Activated CD4-positive, alpha-beta T cell treated with anti-CD3 and anti-CD28 coated beads, Interleukin-2, amount 10 ng/mL, durations not matched to agents 7 days and 5 days (primary cell): ENCODE measurements around the gene BRIP1. TPM values are rescaled to one million over a fixed set of nuclear protein-coding genes. Genes with fewer than 3 reads are reported as not detected.
"Not testable (repeated sequence)": the region's sequence is repeated elsewhere in the genome, so short reads cannot be mapped to it uniquely, and the experiment has no call there.

Experiments
- CTCF ChIA-PET: fragments of 350-600 bp; sonication (Branson Sonifier 250); formaldehyde crosslinking; loops from one replicate; lab custom pipeline; 2021; ENCODE audit warnings: antibody characterized with exemption; lab: Charles Lee
- POLR2A ChIA-PET: fragments of 350-600 bp; sonication (Branson Sonifier 250); formaldehyde crosslinking; loops from one replicate; lab custom pipeline; 2021; ENCODE audit warnings: antibody characterized with exemption; lab: Charles Lee
- DNase-seq: peaks from one replicate; pipeline ENCODE4 v3.0.0-alpha.2; 2020
- H3K27ac Mint-ChIP-seq: one replicate; pipeline ENCODE4 v1.8.0; 2021; ENCODE audit warnings: mild to moderate bottlenecking, moderate library complexity, mixed read lengths
- H3K27me3 Mint-ChIP-seq: one replicate; pipeline ENCODE4 v1.8.0; 2021; ENCODE audit warnings: mixed read lengths
- H3K36me3 Mint-ChIP-seq: one replicate; pipeline ENCODE4 v1.8.0; 2021; ENCODE audit warnings: low read depth, mixed read lengths
- H3K4me1 Mint-ChIP-seq: one replicate; pipeline ENCODE4 v1.8.0; 2021; ENCODE audit warnings: mixed read lengths
- H3K4me3 Mint-ChIP-seq: one replicate; pipeline ENCODE4 v1.8.0; 2021; ENCODE audit warnings: mild to moderate bottlenecking, moderate library complexity, mixed read lengths
- H3K9me3 Mint-ChIP-seq: one replicate; pipeline ENCODE4 v1.8.0; 2021; ENCODE audit warnings: mixed read lengths
- total RNA-seq, 2 experiments: library from RNA; stranded (reverse); gene quantifications; one replicate each; pipeline ENCODE4 v1.2.3, GENCODE V29; 2021

BRIP1 gene
- total RNA-seq, 2 experiments from 2014 or later: 24.3 to 28.7 TPM

DNA sequence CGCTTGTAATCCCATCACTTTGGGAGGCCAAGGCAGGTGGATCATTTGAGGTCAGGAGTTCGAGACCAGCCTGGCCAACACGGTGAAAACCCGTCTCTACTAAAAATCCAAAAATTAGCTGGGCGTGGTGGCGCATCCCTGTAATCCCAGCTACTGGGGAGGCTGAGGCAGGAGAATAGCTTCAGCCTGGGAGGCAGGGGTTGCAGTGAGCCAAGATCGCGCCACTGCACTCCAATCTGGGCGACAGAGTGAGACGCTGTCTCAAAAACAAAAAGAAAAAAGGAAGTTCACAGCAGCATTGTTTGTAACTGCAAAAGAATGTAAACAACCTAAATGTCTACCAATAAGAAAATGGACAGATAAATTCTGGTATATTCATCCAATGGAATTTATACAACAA is 2.9 kb downstream of the BRIP1 start:
- Mint-ChIP-seq H3K36me3 (peaks cover 25% of the 10 kb centered on the region), H3K4me1 (peaks cover 48% of the 10 kb centered on the region)
- CTCF ChIA-PET: interaction anchor here (0.7 kb wide), 1 partner anchor 602 kb away, joined by 3 read pairs; no protein-coding TSS in a partner anchor
- H3K9me3 Mint-ChIP-seq, POLR2A ChIA-PET, H3K27ac Mint-ChIP-seq, DNase-seq, H3K4me3 Mint-ChIP-seq, H3K27me3 Mint-ChIP-seq: not testable (repeated sequence)

DNA sequence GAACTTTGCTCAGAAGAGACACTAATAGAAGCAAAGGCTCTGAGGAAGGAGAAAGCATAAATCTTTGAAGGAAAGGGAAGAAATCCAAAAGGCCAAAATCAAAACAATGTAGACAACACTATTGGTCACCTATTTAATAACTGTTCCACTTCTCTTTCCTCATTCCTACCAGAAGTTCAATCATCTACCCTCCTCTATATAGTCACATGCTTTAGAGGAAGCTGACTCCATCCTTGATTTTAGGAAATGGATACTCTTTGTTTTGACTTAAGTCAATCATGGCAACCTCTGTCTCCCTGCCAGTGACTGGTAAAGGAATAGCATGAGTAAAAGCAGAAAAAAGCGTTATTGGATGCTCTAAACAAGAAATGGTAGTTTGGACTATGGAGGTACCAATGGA is 7.3 kb downstream of the BRIP1 start:
- no peak for DNase-seq
- POLR2A ChIA-PET: no interaction called here
- Mint-ChIP-seq H3K9me3 (no peaks in the 10 kb centered on the region), H3K27ac (no peak overlapping the region), H3K27me3 (no peaks in the 10 kb centered on the region), H3K36me3 (peaks cover 49% of the 10 kb centered on the region), H3K4me3 (no peak overlapping the region), H3K4me1 (peaks cover 27% of the 10 kb centered on the region)
- CTCF ChIA-PET: interaction anchor here (0.9 kb wide), 1 partner anchor 11 kb away, joined by 3 read pairs; no protein-coding TSS in a partner anchor

DNA sequence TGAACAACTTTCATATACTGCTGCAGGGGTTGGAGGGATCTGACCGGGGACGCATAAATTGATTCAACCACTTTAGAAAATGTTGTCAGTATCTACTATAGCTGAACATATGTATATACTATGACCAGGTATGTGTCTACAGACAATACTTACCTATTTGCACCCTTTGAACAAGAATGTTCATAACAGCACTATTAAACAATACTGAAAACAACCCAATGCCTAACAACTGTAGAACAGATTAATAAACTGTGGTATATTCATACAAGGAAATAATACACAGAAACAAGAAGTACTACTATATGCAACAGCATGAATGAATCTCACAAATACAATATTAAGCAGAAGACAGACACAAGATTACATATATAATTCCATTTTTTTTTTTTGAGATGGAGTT is 10.5 kb downstream of the BRIP1 start:
- ChIA-PET CTCF (no interaction called here), POLR2A (no interaction called here)
- Mint-ChIP-seq H3K27ac (no peak overlapping the region), H3K36me3 (peaks cover 47% of the 10 kb centered on the region), H3K4me3 (no peak overlapping the region), H3K4me1 (peaks cover 14% of the 10 kb centered on the region), H3K9me3 (no peaks in the 10 kb centered on the region), H3K27me3 (no peaks in the 10 kb centered on the region)
- DNase-seq: no peak

DNA sequence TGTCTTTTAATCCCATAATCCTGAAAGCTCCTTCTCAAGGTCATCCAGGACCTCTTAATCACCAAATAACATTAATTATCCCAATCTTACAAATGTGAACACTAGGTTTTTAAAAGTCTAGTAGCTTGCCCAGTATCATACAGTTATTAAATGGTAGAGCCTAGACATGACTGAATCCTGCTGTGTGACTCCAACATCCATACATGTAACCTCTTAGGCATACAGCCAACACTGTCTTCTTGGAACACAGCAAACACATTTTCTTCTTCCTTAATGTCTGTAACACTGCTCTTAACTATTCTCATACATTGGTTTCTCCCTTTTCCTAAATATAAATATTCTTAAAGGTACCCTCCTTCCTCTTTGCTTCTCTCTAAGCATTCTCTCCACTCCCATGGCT is 13.7 kb downstream of the BRIP1 start:
- Mint-ChIP-seq H3K9me3 (no peaks in the 10 kb centered on the region), H3K27me3 (no peaks in the 10 kb centered on the region), H3K36me3 (peaks cover 49% of the 10 kb centered on the region), H3K27ac (no peak overlapping the region), H3K4me3 (no peak overlapping the region), H3K4me1 (peaks cover 4% of the 10 kb centered on the region)
- DNase-seq: no peak
- CTCF ChIA-PET: no interaction called here
- POLR2A ChIA-PET: no interaction called here

DNA sequence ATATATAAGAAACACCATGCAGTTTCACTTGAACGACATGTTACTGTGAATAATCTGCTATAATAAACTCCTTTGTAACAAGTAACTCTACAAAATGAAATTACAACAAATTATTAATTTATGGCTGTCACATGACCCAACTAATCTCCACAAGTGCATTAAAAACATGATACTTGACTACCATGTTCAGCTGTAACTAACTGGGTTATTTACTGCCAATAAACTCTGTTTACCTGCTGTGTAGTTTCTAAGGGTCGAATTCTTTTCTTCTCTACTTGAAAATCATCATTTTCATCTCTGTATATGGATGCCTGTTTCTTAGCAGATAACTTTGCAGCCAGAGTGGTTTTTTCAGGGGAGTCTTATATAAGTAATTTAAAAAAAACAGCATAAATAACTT is 14.4 kb downstream of the BRIP1 start:
- no peak for DNase-seq
- H3K27me3 Mint-ChIP-seq: no peaks in the 10 kb centered on the region
- CTCF ChIA-PET: no interaction called here
- H3K36me3 Mint-ChIP-seq: peaks cover 47% of the 10 kb centered on the region
- no peaks in the 10 kb centered on the region for H3K9me3 Mint-ChIP-seq
- no peaks in the 10 kb centered on the region for H3K4me1 Mint-ChIP-seq
- no peak overlapping the region for H3K27ac Mint-ChIP-seq
- POLR2A ChIA-PET: no interaction called here
- H3K4me3 Mint-ChIP-seq: no peak overlapping the region

DNA sequence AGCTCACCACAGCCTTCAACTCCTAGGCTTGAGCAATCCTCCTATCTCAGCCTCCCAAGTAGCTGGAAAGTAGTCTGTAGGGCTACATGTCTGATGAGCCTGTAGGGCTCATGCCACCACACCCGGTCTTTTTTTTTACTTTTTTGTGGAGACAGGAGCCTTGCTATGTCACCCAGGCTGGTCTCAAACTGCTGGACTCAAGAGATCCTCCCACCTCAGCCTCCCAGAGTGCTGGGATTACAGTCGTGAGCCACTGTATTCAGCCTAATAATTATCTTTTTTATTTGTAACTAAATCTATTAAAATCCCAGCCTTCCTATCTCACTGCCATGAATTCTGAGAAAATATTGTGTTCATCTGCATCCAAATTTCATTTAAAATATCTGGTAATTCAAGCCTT is 15.1 kb downstream of the BRIP1 start:
- Mint-ChIP-seq H3K4me3 (no peak overlapping the region), H3K36me3 (peaks cover 46% of the 10 kb centered on the region), H3K27me3 (no peaks in the 10 kb centered on the region), H3K9me3 (no peaks in the 10 kb centered on the region), H3K27ac (no peak overlapping the region), H3K4me1 (no peaks in the 10 kb centered on the region)
- ChIA-PET POLR2A (no interaction called here), CTCF (no interaction called here)
- DNase-seq: no peak

DNA sequence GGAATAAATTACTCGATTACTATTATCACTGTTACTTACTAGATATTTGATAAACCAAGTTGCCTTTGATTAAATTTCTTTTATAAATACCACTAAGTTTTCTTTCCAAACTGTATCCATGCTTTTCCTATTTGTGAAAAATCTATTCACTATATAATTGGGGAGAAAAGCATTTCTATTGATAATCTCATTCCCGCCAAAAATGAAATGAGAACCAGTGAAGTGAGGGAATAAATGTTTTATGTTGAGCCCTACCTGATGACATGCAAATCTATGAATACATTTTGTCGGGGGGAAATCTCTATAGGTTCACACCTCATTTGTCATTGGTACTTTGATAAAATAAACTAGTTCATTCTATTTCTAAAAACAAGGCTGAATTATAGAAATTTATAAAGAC is 15.7 kb downstream of the BRIP1 start:
- no peak for DNase-seq
- H3K27me3 Mint-ChIP-seq: no peaks in the 10 kb centered on the region
- ChIA-PET CTCF (no interaction called here), POLR2A (no interaction called here)
- H3K27ac Mint-ChIP-seq: no peak overlapping the region
- no peaks in the 10 kb centered on the region for H3K4me1 Mint-ChIP-seq
- no peak overlapping the region for H3K4me3 Mint-ChIP-seq
- no peaks in the 10 kb centered on the region for H3K9me3 Mint-ChIP-seq
- H3K36me3 Mint-ChIP-seq: peaks cover 46% of the 10 kb centered on the region

DNA sequence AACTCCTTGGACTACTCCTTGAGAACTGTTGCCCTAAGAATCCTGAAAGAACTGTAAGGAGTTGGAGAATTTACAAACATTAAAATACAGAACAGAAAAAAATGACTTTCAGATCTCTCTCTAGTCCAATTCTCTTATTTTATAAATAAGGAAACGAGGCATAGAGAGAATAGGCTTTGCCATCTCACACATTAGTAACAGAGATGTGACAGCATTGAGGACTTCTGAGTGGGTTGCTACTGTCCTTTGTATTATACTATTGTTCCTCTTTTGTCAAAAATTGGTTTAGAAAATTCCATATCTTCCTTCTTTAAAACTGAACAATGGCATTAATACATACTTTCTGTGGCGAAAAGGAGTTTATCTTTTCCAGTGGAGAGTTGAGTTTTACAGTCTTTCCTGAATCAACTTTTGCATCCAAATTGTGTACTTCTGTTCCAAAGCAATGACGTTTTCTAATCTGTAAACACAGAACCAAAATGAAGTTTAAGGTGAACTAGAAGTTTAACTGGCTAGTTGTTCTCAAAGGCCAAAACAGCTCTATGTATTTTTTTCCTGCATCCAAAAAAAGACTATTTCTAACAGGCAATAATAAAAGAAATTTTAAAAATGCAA is 16.5 kb downstream of the BRIP1 start:
- Mint-ChIP-seq H3K9me3 (no peaks in the 10 kb centered on the region), H3K36me3 (peaks cover 45% of the 10 kb centered on the region), H3K27ac (no peak overlapping the region), H3K4me3 (no peak overlapping the region), H3K27me3 (no peaks in the 10 kb centered on the region), H3K4me1 (no peaks in the 10 kb centered on the region)
- DNase-seq: no peak
- ChIA-PET CTCF (no interaction called here), POLR2A (no interaction called here)

DNA sequence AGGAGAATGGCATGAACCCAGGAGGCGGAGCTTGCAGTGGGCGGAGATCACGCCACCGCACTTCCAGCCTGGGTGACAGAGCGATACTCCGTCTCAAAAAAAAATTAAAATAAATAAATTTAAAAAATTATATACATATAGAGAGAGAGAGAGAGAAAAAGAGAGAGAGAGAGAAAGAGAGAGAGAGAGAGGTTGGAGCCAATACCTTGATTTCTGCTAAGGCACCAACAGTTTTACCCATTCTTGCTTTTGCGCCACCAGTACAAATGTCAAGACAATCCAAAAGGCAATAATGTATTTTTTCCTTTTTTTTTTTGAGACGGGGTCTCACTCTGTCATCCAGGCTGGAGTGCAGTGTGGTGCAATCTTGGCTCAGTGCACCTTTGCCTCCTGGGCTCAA is 17.2 kb downstream of the BRIP1 start:
- Mint-ChIP-seq H3K4me1 (no peaks in the 10 kb centered on the region), H3K27ac (no peak overlapping the region), H3K27me3 (no peaks in the 10 kb centered on the region), H3K9me3 (no peaks in the 10 kb centered on the region), H3K4me3 (no peak overlapping the region), H3K36me3 (peaks cover 40% of the 10 kb centered on the region)
- POLR2A ChIA-PET: no interaction called here
- CTCF ChIA-PET: interaction anchor here (1.0 kb wide), 1 partner anchor 9 kb away, joined by 3 read pairs; no protein-coding TSS in a partner anchor
- no peak for DNase-seq

DNA sequence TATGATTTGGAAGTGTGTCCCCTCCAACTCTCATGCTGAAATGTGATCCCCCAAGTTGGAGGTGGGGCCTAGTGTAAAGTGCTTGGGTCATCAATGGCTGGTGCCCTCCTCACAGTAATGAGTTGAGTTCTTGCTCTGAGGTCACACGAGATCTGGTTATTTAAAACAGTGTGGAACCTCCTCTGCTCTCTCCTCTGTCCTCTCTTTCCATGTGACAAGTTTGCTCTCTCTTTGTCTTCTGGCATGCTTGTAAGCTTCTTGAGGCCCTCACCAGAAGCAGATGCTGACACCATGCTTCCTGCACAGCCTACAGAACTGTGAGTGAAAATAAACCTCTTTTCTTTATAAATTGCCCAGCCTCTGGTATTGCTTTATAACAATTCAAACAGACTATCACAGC is 19.9 kb downstream of the BRIP1 start:
- no peak overlapping the region for H3K4me3 Mint-ChIP-seq
- H3K27ac Mint-ChIP-seq: no peak overlapping the region
- no peaks in the 10 kb centered on the region for H3K27me3 Mint-ChIP-seq
- no peaks in the 10 kb centered on the region for H3K9me3 Mint-ChIP-seq
- no peaks in the 10 kb centered on the region for H3K4me1 Mint-ChIP-seq
- CTCF ChIA-PET: no interaction called here
- peaks cover 40% of the 10 kb centered on the region for H3K36me3 Mint-ChIP-seq
- DNase-seq: no peak
- POLR2A ChIA-PET: no interaction called here

DNA sequence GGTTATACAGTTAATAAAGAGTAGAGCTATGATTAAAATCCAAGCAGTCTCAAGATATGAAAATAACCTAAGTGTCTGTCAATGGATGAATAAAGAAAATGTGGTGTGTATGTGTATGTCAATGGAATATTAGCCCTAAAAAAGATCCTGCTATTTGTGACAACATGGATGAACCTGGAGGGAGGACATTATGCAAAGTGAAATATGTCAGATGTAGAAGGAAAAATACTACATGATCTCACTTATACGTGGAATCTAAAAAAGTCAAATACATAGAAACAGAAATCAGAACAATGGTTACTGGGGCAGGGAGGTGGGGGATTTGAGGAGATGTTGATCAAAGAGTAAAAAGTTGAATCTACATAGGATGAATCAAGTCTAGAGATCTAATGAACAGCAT is 20.4 kb downstream of the BRIP1 start:
- Mint-ChIP-seq H3K27ac (no peak overlapping the region), H3K36me3 (peaks cover 40% of the 10 kb centered on the region), H3K27me3 (no peaks in the 10 kb centered on the region), H3K4me3 (no peak overlapping the region), H3K9me3 (no peaks in the 10 kb centered on the region), H3K4me1 (no peaks in the 10 kb centered on the region)
- DNase-seq: no peak
- ChIA-PET CTCF (no interaction called here), POLR2A (no interaction called here)

DNA sequence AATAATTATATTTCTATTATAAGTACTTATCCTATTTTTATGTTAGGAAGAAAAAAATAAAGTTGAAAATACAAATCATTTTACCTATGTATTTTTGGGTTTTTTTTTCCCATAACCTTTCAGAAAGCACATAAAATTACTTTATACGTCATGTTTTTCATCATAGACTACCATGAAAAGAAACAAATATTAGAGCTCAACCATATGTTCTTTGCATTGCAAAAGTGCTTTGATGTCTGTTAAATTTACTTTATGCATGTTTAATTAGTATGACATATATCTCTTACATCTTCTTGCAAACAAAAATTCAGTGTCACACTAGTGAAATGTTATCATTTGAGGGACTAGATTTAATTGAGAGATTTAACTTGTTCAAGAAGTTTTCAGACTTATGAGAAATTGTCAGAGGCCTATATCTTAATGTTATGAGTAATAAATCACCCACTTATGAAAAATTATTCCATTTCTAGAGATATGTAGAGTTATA is 24.0 kb downstream of the BRIP1 start:
- H3K27ac Mint-ChIP-seq: no peak overlapping the region

DNA sequence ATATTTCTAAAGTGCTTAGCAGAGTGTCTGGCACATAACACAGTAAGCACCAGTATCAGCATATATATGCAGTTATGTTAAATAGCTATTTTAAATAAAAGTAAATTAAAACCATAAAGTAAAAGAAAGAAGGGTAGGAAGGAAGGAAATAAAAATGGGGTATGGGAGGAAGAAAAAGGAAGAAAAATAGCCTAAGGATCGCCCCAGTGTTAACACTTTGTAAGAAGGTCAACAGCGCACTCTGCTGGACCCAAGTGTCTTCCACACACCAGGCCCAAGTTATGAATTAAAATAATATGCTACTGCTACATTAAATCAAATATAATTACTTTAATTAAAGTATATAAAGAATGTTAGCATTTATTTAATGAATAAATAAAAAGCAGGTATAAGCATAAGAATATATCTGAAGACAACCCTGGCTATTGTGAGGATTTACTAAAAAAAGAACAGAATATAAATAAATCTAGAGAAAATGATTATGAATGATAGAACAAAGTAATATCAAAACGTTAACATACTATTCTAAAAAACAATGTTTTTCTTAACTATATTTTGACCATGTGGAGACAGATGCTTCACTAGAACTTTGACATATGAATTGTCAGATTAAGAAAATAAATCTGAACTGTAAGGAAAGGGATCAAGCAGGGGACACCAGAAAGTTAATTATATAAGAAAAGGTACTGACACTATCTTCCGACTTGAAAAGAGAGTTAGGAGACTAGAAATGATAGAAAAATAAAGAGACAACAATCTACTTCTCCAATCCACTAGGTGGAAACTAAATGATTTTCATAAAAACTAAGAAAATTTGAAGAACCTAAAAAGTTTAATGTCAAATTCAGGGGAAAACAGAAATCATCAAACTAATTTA is 25.9 kb downstream of the BRIP1 start:
- Mint-ChIP-seq H3K4me1 (no peaks in the 10 kb centered on the region), H3K4me3 (no peak overlapping the region), H3K27ac (no peak overlapping the region), H3K9me3 (no peaks in the 10 kb centered on the region), H3K36me3 (peaks cover 16% of the 10 kb centered on the region), H3K27me3 (no peaks in the 10 kb centered on the region)
- ChIA-PET POLR2A (no interaction called here), CTCF (interaction anchor here (0.7 to 1.3 kb wide), 4 partner anchors 25 to 425 kb away, joined by 3 read pairs; no protein-coding TSS in a partner anchor)
- peak; percentile 64 for DNase-seq

More for the DNA sequence above, 24.0 kb downstream of the BRIP1 start:
- DNase-seq: no peak
- ChIA-PET CTCF (interaction anchor here (0.6 kb wide), 1 partner anchor 245 kb away, joined by 3 read pairs; no protein-coding TSS in a partner anchor), POLR2A (no interaction called here)
- H3K27me3 Mint-ChIP-seq: no peaks in the 10 kb centered on the region
- H3K36me3 Mint-ChIP-seq: peaks cover 27% of the 10 kb centered on the region
- no peaks in the 10 kb centered on the region for H3K4me1 Mint-ChIP-seq
- H3K9me3 Mint-ChIP-seq: no peaks in the 10 kb centered on the region
- H3K4me3 Mint-ChIP-seq: no peak overlapping the region
